Heart right ventricle (tissue), 16 donors: ENCODE data around the gene S100B. TPM values are rescaled to one million over a fixed set of nuclear protein-coding genes. Genes with fewer than 3 reads are reported as not detected.

ENCODE experiments used
- ATAC-seq, 8 donors: fragments of 200-7000 bp; cut with Tn5 transposase; one replicate each; pipeline ENCODE4 v1.9.1; 2020; ENCODE audit warnings: mild to moderate bottlenecking in 8 of 8, moderate library complexity in 8 of 8, moderate number of reproducible peaks in 1 of 8
- DNase-seq, 2 donors: peaks; one replicate each; pipeline ENCODE4 v3.0.0-alpha.2; 2020
- H3K27ac ChIP-seq, 10 donors: fragments of 200-600 bp; sonication (generic) in 2 of 10; one replicate each; pipeline versions ENCODE4 v1.5.0 to v1.8.0; 2020 to 2022; ENCODE audit warnings: mild to moderate bottlenecking in 3 of 10
- H3K27me3 ChIP-seq, 7 donors: fragments of 200-600 bp; one replicate each; pipeline ENCODE4 v1.8.0; 2021 to 2022; ENCODE audit warnings: mild to moderate bottlenecking in 2 of 7
- H3K36me3 ChIP-seq, 9 donors: fragments of 200-600 bp; sonication (generic) in 1 of 9; one replicate each; pipeline versions ENCODE4 v1.5.0 to v1.8.0; 2020 to 2022; ENCODE audit warnings: mild to moderate bottlenecking in 2 of 9
- H3K4me1 ChIP-seq, 9 donors: fragments of 200-600 bp; sonication (generic) in 1 of 9; one replicate each; pipeline versions ENCODE4 v1.5.0 to v1.8.0; 2020 to 2022; ENCODE audit warnings: mild to moderate bottlenecking in 4 of 9
- H3K4me3 ChIP-seq, 10 donors: fragments of 200-600 bp; sonication (generic) in 2 of 10; one replicate each; pipeline versions ENCODE4 v1.5.0 to v1.8.0; 2020 to 2022; ENCODE audit warnings: mild to moderate bottlenecking in 7 of 10, moderate library complexity in 2 of 10
- H3K9me3 ChIP-seq, 11 donors: fragments of 200-600 bp in 10 of 11; sonication (generic) in 2 of 11; one replicate each; pipeline versions ENCODE4 v1.5.0 to v1.8.0; 2013 to 2022; ENCODE audit warnings: mild to moderate bottlenecking in 2 of 11, control low read depth in 1 of 11, moderate library complexity in 1 of 11
- CTCF ChIP-seq, 9 donors: fragments of 200-600 bp; sonication (generic) in 2 of 9; IDR thresholded peaks; one replicate each; pipeline versions ENCODE4 v1.5.0 to v1.8.0; 2021 to 2022; ENCODE audit warnings: antibody characterized with exemption in 9 of 9, mild to moderate bottlenecking in 5 of 9, moderate library complexity in 1 of 9
- WGBS, 2 donors: extraction: QIAGEN DNeasy Blood & Tissue Kit; methylation state at CpG; one replicate each; pipeline ENCODE4 v1.1.7; 2013; ENCODE audit warnings: inconsistent platforms in 1 of 2; 5-methylcytosine and 5-hydroxymethylcytosine counted together
- intact Hi-C, 10 donors: fragments of 100-400 bp; cut with DNase I; formaldehyde crosslinking; loops; one replicate each; pipeline versions ENCODE4 v1.11.1 to v1.14.2; 2022
- polyA plus RNA-seq, 2 donors: library from polyadenylated mRNA; stranded (reverse); fragments of 200-250 nt; gene quantifications; one replicate each; pipeline ENCODE4 v1.2.3, GENCODE V29; 2013
- total RNA-seq, 10 donors: library from RNA; stranded (reverse); fragmentation: NEBNext Ultra II Directional in 3 of 10; extraction: Animal tissue kit (Norgen Biotek cat#: 25700) in 3 of 10; gene quantifications; one replicate each; pipeline versions ENCODE4 v1.2.1 to v1.2.4, GENCODE V29; 2021 to 2023
- donor health status: Arrhythmogenic right ventricular cardiomyopathy.
- donor health status: ischemic (EF 13 %, LVEDD 7.1; RV severe dilation, severe dysfunction).
- donor health status: healthy with polysubstance abuse.
- donor health status: DM: no; HTN: yes; CAD: no.
- donor health status: DM: no; HTN: no; CAD: no.
- donor health status: ischemic (EF 25% LVEDD 6.9; RV normal size, moderate dysfunction).
- donor health status: ischemic (EF 25% LVEDD 5.7; RV mildly dilated, moderate dysfunction).
- donor health status: healthy.
- donor health status: DM: yes; HTN: yes; CAD: no.
- donor health status: Ischemic cardiomyopathy.
- donor health status: ischemic (EF 35%, LVEDD 5.7; RV mildly dilated, moderate dysfunction).
- donor health status: nonischemic (EF 11% LVEDD 7.7; RV severe dilation, severe dysfunction).
- donor health status: DM: yes; HTN: yes; CAD: no.
- donor health status: PGD.
- donor health status: ischemic (EF 29% LVEDD 5.4; RV normal size, mild dysfunction).
- donor health status: nonischemic (EF 23%, LVEDD 6.1; RV moderate dilation, normal function).

S100B gene
- total and polyA plus RNA-seq, 12 donors: 0.53 to 11.7 (median 3.6) TPM; not detected in 1

DNA sequence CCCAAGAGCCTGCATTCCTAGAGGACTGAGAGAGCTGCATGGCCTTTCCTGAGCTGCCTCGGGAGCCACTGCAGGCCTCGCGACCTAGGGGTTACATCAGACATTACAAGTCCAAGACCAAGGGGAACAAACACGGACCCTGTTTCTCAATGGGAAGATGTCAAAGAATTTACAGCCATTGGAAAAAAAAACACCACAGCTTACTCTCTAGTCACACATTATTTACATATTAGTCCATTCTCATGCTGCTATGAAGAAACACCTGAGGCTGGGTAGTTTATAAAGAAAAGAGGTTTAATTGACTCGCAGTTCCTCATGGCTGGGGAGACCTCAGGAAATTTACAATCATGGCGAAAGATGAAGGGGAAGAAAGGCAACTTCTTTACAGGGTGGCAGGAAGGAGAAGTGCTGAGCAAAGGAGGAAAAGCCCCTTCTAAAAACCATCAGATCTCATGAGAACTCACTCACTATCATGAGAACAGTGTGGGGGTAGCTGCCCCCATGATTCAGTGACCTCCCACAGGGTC is 22.2 kb upstream of the S100B start:
- TF ChIP-seq CTCF (IDR thresholded peaks at IDR 0.05): no peak
- ATAC-seq: no peak
- 75 to 88% methylated on average over 6 of the region's 6 CpGs for WGBS, 2 donors
- DNase-seq: no peak
- peak overlapping the region in 1 of 10 donors; percentile 70 for H3K27ac ChIP-seq
- H3K27me3 ChIP-seq: no peaks in the 10 kb centered on the region
- H3K4me1 ChIP-seq: peaks cover 0 to 28% (median 0%) of the 10 kb centered on the region in 9 donors
- peaks cover 0 to 29% (median 11%) of the 10 kb centered on the region in 11 donors for H3K9me3 ChIP-seq
- intact Hi-C loops: no loop called here
- H3K36me3 ChIP-seq: no peaks in the 10 kb centered on the region
- no peak overlapping the region for H3K4me3 ChIP-seq

DNA sequence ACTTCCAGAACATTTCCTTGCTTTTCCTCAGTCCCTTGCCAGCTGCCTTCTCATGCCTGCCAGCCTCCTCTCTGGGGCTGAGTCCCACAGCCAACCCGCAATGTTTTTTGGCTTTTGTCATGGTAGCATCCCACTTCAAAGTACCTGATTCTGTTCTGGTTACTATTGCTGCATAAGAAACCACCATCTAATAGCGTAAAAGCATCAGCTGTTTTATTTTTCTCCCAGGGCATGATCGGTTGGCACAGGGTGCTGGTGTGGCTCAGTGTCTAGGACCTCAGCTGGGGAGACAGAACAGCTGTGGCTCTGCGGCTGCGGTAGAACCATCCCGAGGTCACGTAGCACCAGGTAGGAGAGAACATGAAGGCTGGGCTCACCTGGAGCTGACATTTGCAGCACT is 21.7 kb upstream of the S100B start:
- no peak for DNase-seq
- H3K36me3 ChIP-seq: no peaks in the 10 kb centered on the region
- H3K4me3 ChIP-seq: no peak overlapping the region
- H3K27me3 ChIP-seq: no peaks in the 10 kb centered on the region
- no peak for ATAC-seq
- no peak for TF ChIP-seq CTCF (IDR thresholded peaks at IDR 0.05)
- WGBS, 2 donors: 97 to 99% methylated on average over 7 of the region's 7 CpGs
- intact Hi-C loops: no loop called here
- peaks cover 0 to 29% (median 11%) of the 10 kb centered on the region in 11 donors for H3K9me3 ChIP-seq
- H3K4me1 ChIP-seq: peaks cover 0 to 33% (median 0%) of the 10 kb centered on the region in 9 donors
- H3K27ac ChIP-seq: peak overlapping the region in 1 of 10 donors; percentile 70

GRCh38 chr21:46625759-46626158 is 20.9 kb upstream of the S100B start:
- H3K9me3 ChIP-seq: peaks cover 0 to 29% (median 11%) of the 10 kb centered on the region in 11 donors
- no peaks in the 10 kb centered on the region for H3K36me3 ChIP-seq
- no peak for DNase-seq
- no peak overlapping the region for H3K4me3 ChIP-seq
- no peak for ATAC-seq
- TF ChIP-seq CTCF (IDR thresholded peaks at IDR 0.05): no peak
- H3K27ac ChIP-seq: no peak overlapping the region
- peaks cover 0 to 40% (median 0%) of the 10 kb centered on the region in 9 donors for H3K4me1 ChIP-seq
- no peaks in the 10 kb centered on the region for H3K27me3 ChIP-seq
- intact Hi-C loops: no loop called here
- 85 to 96% methylated on average over 1 of the region's 1 CpG for WGBS, 2 donors

- Histone ChIP-seq H3K27me3 (no peaks in the 10 kb centered on the region), H3K4me3 (no peak overlapping the region), H3K9me3 (peaks cover 0 to 33% (median 11%) of the 10 kb centered on the region in 11 donors), H3K36me3 (no peaks in the 10 kb centered on the region), H3K27ac (no peak overlapping the region), H3K4me1 (peaks cover 0 to 40% (median 0%) of the 10 kb centered on the region in 9 donors)
- intact Hi-C loops: no loop called here
- DNase-seq (no peak), ATAC-seq (no peak)
- 81 to 86% methylated on average over 16 of the region's 16 CpGs for WGBS, 2 donors
- no peak for TF ChIP-seq CTCF (IDR thresholded peaks at IDR 0.05)
Measured at GRCh38 chr21:46624050-46624449, 19.2 kb upstream of the S100B start.
